Superior temporal gyrus (tissue), 1 donor: ENCODE measurements around the gene MEGF9.

Experiments used
- DNase-seq: peaks from one replicate; pipeline ENCODE4 v3.0.0-alpha.2; 2016; ENCODE audit errors: extremely low spot score

The MEGF9 gene

GRCh38 chr9:120707170-120707569 is 7.1 kb downstream of the MEGF9 start:
- DNase-seq = no peak

DNA sequence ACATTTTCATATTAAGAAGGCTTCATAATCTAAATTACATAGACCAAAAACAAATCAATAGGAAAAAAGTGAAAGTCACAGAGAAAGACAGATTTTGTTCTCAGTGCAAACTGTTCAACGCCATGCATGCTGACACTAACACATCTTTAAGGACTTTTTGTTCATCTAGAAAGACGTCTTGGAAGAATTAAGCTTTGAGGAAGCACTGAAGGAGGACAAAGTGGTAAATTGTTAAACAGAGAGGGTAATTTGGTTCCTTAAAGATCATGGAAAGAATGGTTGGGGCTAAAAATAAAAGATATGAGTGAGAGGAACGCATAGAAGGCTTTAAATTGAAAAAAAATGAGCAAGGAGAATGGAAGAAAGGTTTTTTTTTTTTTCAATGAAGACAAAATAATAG is 9.1 kb downstream of the MEGF9 start:
- no peak for DNase-seq

- no peak for DNase-seq
Observed at GRCh38 chr9:120702075-120702474, 12.2 kb downstream of the MEGF9 start.

DNA sequence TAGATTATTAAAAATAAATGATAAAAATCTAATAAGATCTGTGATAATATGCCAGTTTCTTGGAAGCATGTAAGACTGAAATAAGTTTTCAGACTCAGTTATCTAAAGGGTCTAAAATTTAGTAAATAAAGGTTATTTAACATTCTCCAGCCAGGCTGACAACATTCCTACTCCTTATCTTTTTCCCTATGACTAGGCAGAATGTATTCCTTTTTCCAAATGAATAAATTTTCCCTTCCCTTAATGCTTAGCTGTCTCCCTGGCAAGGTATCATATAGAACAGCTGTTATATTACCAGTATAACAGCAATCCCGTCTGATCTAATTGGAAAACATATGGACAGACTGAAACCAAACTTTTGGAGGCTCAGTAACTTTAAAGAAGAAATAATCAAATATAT is 13.0 kb downstream of the MEGF9 start:
- no peak for DNase-seq

DNA sequence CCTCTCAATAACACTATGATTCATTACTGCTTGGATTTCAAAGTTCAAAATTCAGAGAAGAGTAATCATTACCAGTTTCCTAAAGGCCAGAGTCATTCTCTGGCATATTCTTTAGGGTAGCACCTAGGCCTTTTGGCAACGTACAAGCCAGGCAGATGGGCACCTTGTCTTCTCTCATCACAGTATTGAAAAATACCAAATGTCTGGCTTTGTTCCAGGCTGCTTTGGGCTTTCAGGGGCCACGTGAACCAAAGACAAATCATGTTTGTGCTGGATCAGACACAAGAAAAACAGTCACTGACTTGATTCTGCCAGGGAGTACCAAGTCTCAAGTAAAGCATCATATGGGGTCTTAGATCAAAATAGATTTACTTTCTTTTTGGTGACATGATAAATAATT is 15.5 kb downstream of the MEGF9 start:
- DNase-seq = no peak

GRCh38 chr9:120697448-120697847 is 16.8 kb downstream of the MEGF9 start:
- peak; percentile 61 for DNase-seq

DNA sequence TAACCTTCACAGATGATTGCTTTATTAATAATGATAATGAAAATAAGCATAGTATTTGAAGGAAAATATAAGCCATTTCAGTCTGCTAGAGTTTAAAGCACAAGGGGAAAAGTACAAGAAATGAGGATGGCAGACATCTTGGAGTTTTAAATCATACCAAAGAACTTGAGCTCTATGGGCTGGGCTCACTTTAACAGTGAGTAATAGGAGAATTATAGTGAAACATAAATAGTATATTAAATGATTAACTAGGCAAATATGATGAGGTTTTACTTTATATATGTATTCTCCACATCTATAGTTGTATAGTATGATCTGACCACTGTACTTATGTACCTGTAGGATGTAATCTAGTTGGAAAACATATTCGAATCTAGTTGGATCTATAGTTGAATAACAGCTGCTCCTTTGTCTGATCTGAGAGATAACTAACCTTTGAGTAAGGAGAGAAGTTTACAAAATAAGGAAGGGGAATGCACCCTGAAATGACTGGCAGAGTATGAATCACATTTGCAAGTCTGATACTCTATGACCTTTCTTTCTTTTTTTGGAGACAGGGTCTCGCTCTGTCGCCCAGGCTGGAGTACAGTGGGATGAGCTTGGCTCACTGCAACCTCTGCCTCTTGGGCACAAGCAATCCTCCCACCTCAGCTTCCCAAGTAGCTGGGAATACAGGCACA is 17.6 kb downstream of the MEGF9 start:
- no peak for DNase-seq

GRCh38 chr9:120694559-120694958 is 19.7 kb downstream of the MEGF9 start:
- no peak for DNase-seq

DNA sequence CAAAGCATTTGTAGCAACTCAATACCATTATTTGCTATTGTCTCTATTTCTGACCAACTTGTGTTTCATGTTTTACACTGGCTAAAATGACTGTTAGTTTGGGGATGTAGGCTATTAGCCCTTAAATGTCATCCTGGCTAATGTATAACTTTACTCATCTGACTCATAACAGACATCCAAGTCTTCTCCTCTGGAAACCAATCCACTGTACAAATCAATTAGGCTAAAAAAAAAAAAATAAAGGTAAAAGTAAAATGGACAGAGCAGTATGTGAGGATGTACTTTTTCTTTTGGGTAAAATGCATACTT is 20.6 kb downstream of the MEGF9 start:
- DNase-seq = no peak

GRCh38 chr9:120692901-120693699 is 21.2 kb downstream of the MEGF9 start:
- DNase-seq = no peak

DNA sequence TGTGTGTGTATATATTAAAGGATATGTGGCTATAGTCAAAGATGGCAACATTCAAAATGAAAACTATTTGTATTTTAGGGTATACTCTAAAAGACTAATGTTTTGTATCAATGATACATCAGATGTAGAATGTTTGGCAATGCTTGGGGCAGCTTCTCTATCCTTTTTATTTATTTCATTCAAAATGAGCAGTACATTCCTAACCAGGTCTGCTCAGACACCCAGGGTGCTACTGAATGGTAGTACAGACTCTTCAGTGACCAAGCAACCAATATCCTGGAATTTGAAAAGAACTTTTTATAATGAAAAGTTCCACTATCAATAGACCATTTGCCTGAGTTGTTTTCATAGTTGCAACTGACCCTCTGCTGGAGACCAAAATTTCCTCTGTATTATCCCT is 23.9 kb downstream of the MEGF9 start:
- peak; percentile 54 for DNase-seq

- peak; percentile 80 for DNase-seq
Observed at GRCh38 chr9:120689860-120690259, 24.4 kb downstream of the MEGF9 start.

GRCh38 chr9:120688758-120689157 is 25.5 kb downstream of the MEGF9 start:
- peak; percentile 62 for DNase-seq

- no peak for DNase-seq
Observed at GRCh38 chr9:120683150-120683549, 31.1 kb downstream of the MEGF9 start.

DNA sequence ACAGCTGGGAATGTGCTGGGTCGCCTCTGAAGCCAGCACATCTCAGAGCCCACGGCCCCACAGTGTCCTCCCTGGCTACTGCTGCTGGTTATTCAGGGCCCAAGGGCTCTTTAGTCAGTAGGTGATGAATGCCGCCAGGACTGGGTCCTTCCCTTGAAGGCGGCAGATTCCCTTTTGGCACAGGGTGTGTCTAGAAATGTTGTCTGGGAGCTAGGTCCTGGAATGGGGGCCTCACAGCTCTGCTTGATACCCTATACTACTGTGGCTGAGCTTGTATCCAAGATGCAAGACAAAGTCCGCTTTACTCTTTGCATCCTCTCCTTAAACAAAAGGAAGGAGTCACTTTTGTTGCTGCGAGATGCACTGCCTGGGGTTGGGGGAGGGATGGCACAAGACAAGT is 33.1 kb downstream of the MEGF9 start:
- no peak for DNase-seq

DNA sequence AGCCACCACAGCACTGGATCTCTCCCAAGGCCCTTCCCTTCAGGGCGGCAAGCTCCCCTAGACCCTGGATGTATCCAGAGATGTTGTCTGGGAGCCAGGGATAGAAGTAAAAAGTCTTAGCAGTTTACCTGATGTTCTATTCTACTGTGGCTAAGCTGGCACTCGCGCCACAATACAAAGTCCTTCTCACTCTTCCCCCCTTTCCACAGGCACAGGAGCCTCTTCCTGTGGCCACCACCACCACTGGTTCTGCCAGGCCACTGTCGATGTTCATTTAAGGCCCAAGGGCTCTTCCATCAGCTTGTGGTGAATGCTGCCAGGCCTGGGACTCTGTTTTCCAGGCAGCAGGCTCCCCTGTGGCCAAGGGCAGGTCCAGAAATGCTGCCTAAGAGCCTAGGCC is 33.7 kb downstream of the MEGF9 start:
- no peak for DNase-seq

DNA sequence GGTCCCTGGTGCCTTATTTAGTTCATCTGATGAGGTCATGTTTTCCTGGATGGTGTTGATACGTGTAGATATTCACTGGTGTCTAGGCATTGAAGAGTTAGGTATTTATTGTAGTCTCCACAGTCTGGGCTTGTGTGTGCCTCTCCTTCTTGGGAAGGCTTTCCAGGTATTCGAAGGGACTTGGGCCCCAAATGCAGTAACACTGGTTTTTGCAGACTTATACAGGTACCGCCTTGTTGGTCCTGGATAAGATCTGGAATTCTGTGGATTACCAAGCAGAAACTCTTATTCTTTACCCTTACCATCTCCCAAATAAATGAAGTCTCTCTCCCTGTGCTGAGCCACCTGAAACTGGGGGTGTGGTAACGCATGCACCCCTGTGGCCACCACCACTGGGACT is 34.1 kb downstream of the MEGF9 start:
- DNase-seq = no peak

DNA sequence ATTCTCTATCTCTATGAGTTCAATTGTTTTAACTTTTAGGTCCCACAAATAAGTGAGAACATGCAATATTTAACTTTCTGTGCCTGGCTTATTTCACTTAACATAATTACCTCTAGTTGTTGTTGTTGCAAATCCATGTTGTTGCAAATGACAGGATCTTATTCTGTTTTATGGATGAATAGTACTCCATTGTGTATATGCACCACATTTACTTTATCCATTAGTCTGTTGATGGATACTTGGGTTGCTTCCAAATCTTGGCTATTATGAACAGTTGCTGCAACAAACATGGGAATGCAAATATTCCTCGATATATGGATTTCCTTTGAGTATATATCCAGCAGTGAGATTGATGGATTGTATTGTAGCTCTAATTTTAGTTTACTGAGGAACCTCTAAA is 36.3 kb downstream of the MEGF9 start:
- no peak for DNase-seq

GRCh38 chr9:120676767-120677402 is 37.4 kb downstream of the MEGF9 start:
- no peak for DNase-seq

- no peak for DNase-seq
Observed at GRCh38 chr9:120668399-120668798, 45.9 kb downstream of the MEGF9 start.

- DNase-seq = no peak
Observed at GRCh38 chr9:120663950-120664349, 50.3 kb downstream of the MEGF9 start.

DNA sequence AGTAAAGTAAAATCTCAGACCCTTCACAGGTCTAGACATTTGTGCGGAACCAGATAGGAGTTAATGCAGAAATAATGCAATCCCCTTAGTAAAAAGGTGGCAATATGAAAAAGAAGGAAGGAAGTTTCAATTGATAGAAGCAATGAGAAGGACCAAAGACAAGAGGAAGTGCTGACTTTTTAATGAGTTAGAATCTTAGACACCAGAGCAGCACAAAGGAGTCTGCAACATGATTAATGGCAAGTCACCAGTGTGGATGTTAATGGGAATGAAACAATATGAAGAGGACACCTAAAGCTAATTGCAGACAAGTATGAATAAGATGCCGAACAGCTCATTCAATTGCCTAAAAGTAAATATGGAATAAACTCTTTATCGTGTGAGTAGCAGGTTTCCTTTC is 50.9 kb downstream of the MEGF9 start:
- no peak for DNase-seq

- no peak for DNase-seq
Observed at GRCh38 chr9:120662513-120662912, 51.8 kb downstream of the MEGF9 start.
